ENCODE results near the gene DCC.

DCC gene

GRCh38 chr18:52816121-52816520 lies 476.1 kb downstream of the DCC start:
- Histone ChIP-seq H3K36me3 (no peaks in the 10 kb centered on the region), H3K4me3 (no peak overlapping the region), H3K4me1 (no peaks in the 10 kb centered on the region), H3K27ac (no peak overlapping the region), H3K9me3 (no peaks in the 10 kb centered on the region), H3K27me3 (no peaks in the 10 kb centered on the region)
- intact Hi-C loops (cut with DNase I; ENCODE audit: low total_unique reads), result no loop called here
- DNase-seq, result no peak
- TF ChIP-seq CTCF (IDR thresholded peaks at IDR 0.05), result no peak

GRCh38 chr18:52822160-52822559 lies 482.2 kb downstream of the DCC start:
- Histone ChIP-seq H3K4me3 (no peak overlapping the region), H3K9me3 (no peaks in the 10 kb centered on the region), H3K27ac (no peak overlapping the region), H3K27me3 (no peaks in the 10 kb centered on the region), H3K4me1 (peaks cover 0 to 16% (median 2%) of the 10 kb centered on the region in 4 donors), H3K36me3 (no peaks in the 10 kb centered on the region)
- DNase-seq, result no peak
- TF ChIP-seq CTCF (IDR thresholded peaks at IDR 0.05), result no peak
- intact Hi-C loops (cut with DNase I; ENCODE audit: low total_unique reads), result no loop called here

GRCh38 chr18:52824126-52824525 lies 484.1 kb downstream of the DCC start:
- no peak overlapping the region for H3K27ac ChIP-seq
- no peak overlapping the region for H3K4me3 ChIP-seq
- no peaks in the 10 kb centered on the region for H3K36me3 ChIP-seq
- no peaks in the 10 kb centered on the region for H3K27me3 ChIP-seq
- TF ChIP-seq CTCF (IDR thresholded peaks at IDR 0.05), result no peak
- intact Hi-C loops (cut with DNase I; ENCODE audit: low total_unique reads), result no loop called here
- no peak for DNase-seq
- peaks cover 0 to 16% (median 2%) of the 10 kb centered on the region in 4 donors for H3K4me1 ChIP-seq
- H3K9me3 ChIP-seq, result no peaks in the 10 kb centered on the region

- intact Hi-C loops (cut with DNase I; ENCODE audit: low total_unique reads), result no loop called here
- no peak for DNase-seq
- no peak for TF ChIP-seq CTCF (IDR thresholded peaks at IDR 0.05)
These were observed 487.0 kb downstream of the DCC start for GRCh38 chr18:52826994-52827393.

GRCh38 chr18:52829320-52829719 lies 489.3 kb downstream of the DCC start:
- no peak for DNase-seq

More at GRCh38 chr18:52826994-52827393, 487.0 kb downstream of the DCC start:
- Histone ChIP-seq H3K9me3 (no peaks in the 10 kb centered on the region), H3K27ac (no peak overlapping the region), H3K4me1 (peaks cover 0 to 14% (median 2%) of the 10 kb centered on the region in 4 donors), H3K4me3 (no peak overlapping the region), H3K36me3 (no peaks in the 10 kb centered on the region), H3K27me3 (no peaks in the 10 kb centered on the region)

More at GRCh38 chr18:52829320-52829719, 489.3 kb downstream of the DCC start:
- intact Hi-C loops (cut with DNase I; ENCODE audit: low total_unique reads), result no loop called here
- Histone ChIP-seq H3K9me3 (no peaks in the 10 kb centered on the region), H3K36me3 (no peaks in the 10 kb centered on the region), H3K4me1 (peaks cover 0 to 1% (median 0%) of the 10 kb centered on the region in 4 donors), H3K27me3 (no peaks in the 10 kb centered on the region), H3K27ac (no peak overlapping the region), H3K4me3 (no peak overlapping the region)
- no peak for TF ChIP-seq CTCF (IDR thresholded peaks at IDR 0.05)

Data from tibial artery (tissue), 4 donors.